AG04449 (cell line): Measurements from ENCODE around the gene SLC5A3.
A peak's percentile ranks its signal among the peaks of the same experiment; 100 is the strongest.

Source experiments
- CTCF ChIA-PET: fragments of 350-600 bp; formaldehyde crosslinking; extraction: SDS; loops from one replicate; lab custom pipeline; 2021; ENCODE audit warnings: antibody characterized with exemption; lab: Yijun Ruan, JAX
- POLR2A ChIA-PET: fragments of 400-600, 350-600 bp; formaldehyde crosslinking; extraction: SDS; loops from one replicate; lab custom pipeline; 2020; ENCODE audit warnings: antibody characterized with exemption, inconsistent platforms; lab: Yijun Ruan, JAX
- DNase-seq: peaks from one replicate; pipeline ENCODE4 v3.0.0-alpha.2; 2010; ENCODE audit warnings: low read depth, low spot score
- H3K4me3 ChIP-seq: 2 replicates; pipeline ENCODE4 v1.5.1; 2011; ENCODE audit warnings: low read depth, mild to moderate bottlenecking, control low read depth, low read length
- CTCF ChIP-seq: IDR thresholded peaks from one replicate; pipeline ENCODE4 v1.5.1; 2011; ENCODE audit warnings: mild to moderate bottlenecking, moderate library complexity, low read length, control low read depth, inconsistent platforms; ENCODE audit not compliant: insufficient read depth; ENCODE audit errors: missing control alignments

The SLC5A3 gene

GRCh38 chr21:34088752-34089151, 15.4 kb downstream of the SLC5A3 start:
- CTCF ChIA-PET, result interaction anchor here (0.8 to 4.6 kb wide), 2 partner anchors 16 to 165 kb away, joined by 3 to 37 read pairs; no protein-coding TSS in a partner anchor
- POLR2A ChIA-PET, result interaction anchor here (0.6 kb wide), 1 partner anchor 121 kb away, joined by 3 read pairs; no protein-coding TSS in a partner anchor
- DNase-seq, result no peak
- no peak for TF ChIP-seq CTCF
- no peak overlapping the region for H3K4me3 ChIP-seq

- ChIA-PET POLR2A (no interaction called here), CTCF (interaction anchor here (1.0 to 6.1 kb wide), 10 partner anchors 9 to 167 kb away, joined by 3 to 37 read pairs (median 6); partner anchors contain the start of genes MRPS6 and SLC5A3)
- DNase-seq, result no peak
- H3K4me3 ChIP-seq, result no peak overlapping the region
- TF ChIP-seq CTCF, result no peak
Observed at GRCh38 chr21:34091032-34091431, 17.7 kb downstream of the SLC5A3 start.

GRCh38 chr21:34091607-34092006, 18.2 kb downstream of the SLC5A3 start:
- no peak for DNase-seq
- TF ChIP-seq CTCF, result peak; percentile 17
- no peak overlapping the region for H3K4me3 ChIP-seq
- ChIA-PET CTCF (interaction anchor here (0.7 to 6.1 kb wide), 10 partner anchors 8 to 256 kb away, joined by 3 to 37 read pairs (median 7); partner anchors contain the start of genes MRPS6 and SLC5A3), POLR2A (no interaction called here)

- ChIA-PET CTCF (interaction anchor here (0.7 to 6.1 kb wide), 12 partner anchors 9 to 262 kb away, joined by 3 to 37 read pairs (median 6); partner anchors contain the start of genes MRPS6 and SLC5A3), POLR2A (interaction anchor here (0.7 kb wide), 1 partner anchor 16 kb away, joined by 4 read pairs; no protein-coding TSS in a partner anchor)
- no peak for TF ChIP-seq CTCF
- no peak overlapping the region for H3K4me3 ChIP-seq
- no peak for DNase-seq
Observed at GRCh38 chr21:34092262-34092921, 19.0 kb downstream of the SLC5A3 start.

GRCh38 chr21:34093083-34093482, 19.7 kb downstream of the SLC5A3 start:
- no peak for TF ChIP-seq CTCF
- DNase-seq, result no peak
- ChIA-PET CTCF (interaction anchor here (0.7 to 6.1 kb wide), 9 partner anchors 9 to 261 kb away, joined by 3 to 37 read pairs (median 7); partner anchors contain the start of genes MRPS6 and SLC5A3), POLR2A (interaction anchor here (0.7 kb wide), 1 partner anchor 15 kb away, joined by 4 read pairs; no protein-coding TSS in a partner anchor)
- H3K4me3 ChIP-seq, result no peak overlapping the region

GRCh38 chr21:34094949-34095348, 21.6 kb downstream of the SLC5A3 start:
- TF ChIP-seq CTCF, result no peak
- ChIA-PET CTCF (interaction anchor here (0.6 to 6.1 kb wide), 6 partner anchors 7 to 171 kb away, joined by 3 to 36 read pairs (median 3); no protein-coding TSS in a partner anchor), POLR2A (no interaction called here)
- no peak for DNase-seq
- H3K4me3 ChIP-seq, result no peak overlapping the region
